GM12872 (cell line): ENCODE measurements around the gene MINDY4.
A peak's percentile ranks its signal among the peaks of the same experiment; 100 is the strongest.

Experiments used
- CTCF ChIP-seq: IDR thresholded peaks from 3 replicates; pipeline ENCODE4 v1.5.1; 2011; ENCODE audit warnings: low read depth, mild to moderate bottlenecking, low read length, moderate library complexity; ENCODE audit not compliant: insufficient read depth

MINDY4 gene

GRCh38 chr7:30735631-30736030, 35.6 kb upstream of the MINDY4 start:
- TF ChIP-seq CTCF, result no peak

DNA sequence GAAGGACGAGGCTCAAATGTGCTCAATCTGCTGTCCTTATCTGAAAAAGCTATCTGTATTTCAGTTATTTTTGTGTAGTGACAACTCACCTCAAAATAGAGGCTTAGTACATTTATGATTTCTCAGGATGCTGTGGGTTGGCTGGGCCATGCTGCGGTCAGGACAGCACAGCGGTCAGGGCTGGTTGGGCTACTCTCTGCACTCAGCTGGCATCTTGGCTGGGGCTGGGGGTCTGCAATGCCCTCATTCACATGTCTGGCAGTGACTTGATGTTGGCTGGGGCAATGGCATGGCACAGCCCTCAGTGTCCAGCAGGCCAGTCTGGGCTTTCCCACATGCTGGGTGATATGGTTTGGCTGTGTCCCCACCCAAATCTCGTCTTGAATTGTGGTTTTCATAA, 34.9 kb upstream of the MINDY4 start:
- no peak for TF ChIP-seq CTCF

- TF ChIP-seq CTCF, result no peak
Observed at GRCh38 chr7:30738026-30738915, 32.9 kb upstream of the MINDY4 start.

DNA sequence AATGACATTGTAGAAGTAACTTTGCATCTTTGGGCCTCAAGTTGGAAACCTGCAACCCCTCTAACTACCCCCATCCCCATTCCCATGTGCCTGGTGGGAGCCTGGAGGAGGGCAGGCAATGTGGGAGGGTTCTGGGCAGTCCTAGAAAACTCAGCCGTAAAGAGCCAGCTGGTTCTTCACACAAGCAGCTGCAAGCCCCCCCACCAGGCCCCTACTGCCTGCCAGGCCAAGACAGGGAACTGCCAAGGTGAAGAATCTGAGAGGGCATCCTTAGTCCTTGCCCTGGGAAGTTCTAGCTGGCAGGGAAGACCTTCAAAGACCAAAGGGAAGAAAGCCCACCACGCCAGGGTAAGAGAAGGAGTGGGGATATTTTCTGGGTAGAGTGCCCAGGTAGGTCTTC, 31.5 kb upstream of the MINDY4 start:
- no peak for TF ChIP-seq CTCF

- peak; percentile 99 for TF ChIP-seq CTCF
Observed at GRCh38 chr7:30740417-30741181, 30.6 kb upstream of the MINDY4 start.

DNA sequence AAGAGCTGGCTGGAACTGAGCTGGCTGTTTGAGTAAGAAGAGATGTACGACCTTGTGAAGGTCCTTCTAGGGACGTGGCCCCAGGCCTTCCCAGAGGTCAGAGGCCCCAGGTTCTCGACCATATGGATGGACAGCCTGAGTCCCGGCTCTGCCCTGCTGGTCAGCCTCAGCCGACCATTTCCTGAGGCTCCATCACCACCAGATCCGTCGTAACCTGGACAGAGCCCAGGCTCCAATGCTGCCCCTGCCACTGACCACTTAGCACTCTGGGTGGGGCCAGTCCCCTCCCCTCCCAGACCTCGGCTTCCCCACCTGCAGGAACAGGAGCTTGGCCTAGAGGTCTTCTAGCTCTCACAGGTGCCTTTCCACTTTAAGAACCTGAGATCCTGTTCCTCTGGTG, 29.9 kb upstream of the MINDY4 start:
- no peak for TF ChIP-seq CTCF

DNA sequence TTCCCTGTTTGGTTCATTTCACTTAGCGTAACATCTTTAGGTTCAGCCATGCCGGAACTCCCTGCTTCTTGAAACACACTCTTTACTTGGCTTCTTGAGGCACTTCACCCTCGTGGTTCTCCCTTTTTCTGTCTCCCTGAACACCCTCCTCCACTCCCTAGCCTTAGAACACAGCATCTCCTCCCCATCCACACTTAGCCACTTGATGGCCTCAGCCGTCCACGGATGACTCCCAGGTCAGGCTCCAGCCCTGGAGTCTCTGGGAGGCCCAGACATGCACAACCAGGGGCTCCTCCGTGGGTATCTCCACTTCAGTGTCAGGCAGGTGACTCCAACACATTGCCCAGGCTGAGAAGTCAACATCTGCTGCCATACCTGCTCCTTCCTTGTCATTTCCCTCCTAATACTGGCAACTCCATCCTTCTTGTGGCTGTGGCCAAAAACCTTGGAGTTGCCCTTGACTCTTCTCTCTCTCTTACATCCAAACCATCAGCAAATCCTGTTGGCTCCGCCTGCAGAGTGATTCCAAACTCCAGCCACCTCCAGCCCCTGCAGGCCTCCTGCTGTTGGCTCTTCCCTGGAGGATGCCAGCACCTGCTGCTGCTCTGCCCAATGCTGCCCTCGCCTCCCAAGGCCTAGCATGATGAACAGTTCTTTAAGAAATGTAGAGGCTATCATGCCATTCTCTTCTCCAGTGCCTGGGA, 27.7 kb upstream of the MINDY4 start:
- 0 out of 3 replicates have a peak, but pooled peaks have one; percentile 17 for TF ChIP-seq CTCF
